ENCODE measurements around the gene GTF2E1. TPM values are rescaled to one million over a fixed set of nuclear protein-coding genes. Genes with fewer than 3 reads are reported as not detected.

GTF2E1 gene
- total and polyA plus RNA-seq, 2 donors (not counting 1 experiment from before 2014, with no cell fraction given), result 6.0 to 24.7 TPM

DNA sequence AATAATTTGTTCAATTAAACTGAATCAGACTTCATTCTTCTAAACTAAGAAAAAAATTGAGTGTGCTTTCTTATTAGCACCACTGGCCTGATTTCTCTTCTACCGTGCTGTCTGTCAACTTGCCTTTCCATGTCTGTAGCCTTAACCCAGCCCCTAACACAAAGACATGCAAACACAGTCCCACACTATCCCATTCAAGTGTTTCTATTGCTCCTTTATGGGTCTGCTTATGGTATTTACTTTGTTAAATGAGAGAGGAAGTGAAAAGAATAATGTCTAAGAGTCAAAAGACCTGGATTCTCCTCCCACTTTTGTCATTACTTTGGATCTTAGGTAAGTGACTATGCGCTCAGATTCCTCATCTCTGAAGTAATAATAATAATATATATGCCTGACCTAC is 55.3 kb downstream of the GTF2E1 start:
- no peaks in the 10 kb centered on the region for H3K4me1 ChIP-seq (ENCODE audit: control insufficient read depth in 2 of 2, insufficient read depth in 2 of 2, low read length in 2 of 2)
- H4K20me1 ChIP-seq (ENCODE audit: control insufficient read depth, insufficient read depth, low read length, poor library complexity, severe bottlenecking), result no peaks in the 10 kb centered on the region
- no peak overlapping the region for H3K4me3 ChIP-seq (ENCODE audit: control extremely low read depth in 1 of 5, extremely low read depth in 1 of 5, insufficient read depth in 1 of 5, low read depth in 2 of 5, low read length in 4 of 5)
- H3K9ac ChIP-seq (ENCODE audit: low read length), result no peak overlapping the region
- ChIA-PET CTCF (interaction anchor here (1.6 kb wide), 1 partner anchor 9 kb away, joined by 4 read pairs; no protein-coding TSS in a partner anchor), POLR2A (no interaction called here)
- DNase-seq (no peak), ATAC-seq (ENCODE audit: low read depth) (no peak)
- Mint-ChIP-seq H3K9me3 (ENCODE audit: insufficient read depth) (no peaks in the 10 kb centered on the region), H3K27me3 (no peaks in the 10 kb centered on the region), H3K4me3 (no peak overlapping the region), H3K4me1 (no peaks in the 10 kb centered on the region), H3K27ac (no peak overlapping the region)
- no peaks in the 10 kb centered on the region for H3K27me3 ChIP-seq (replicated peaks in 1 of 4; ENCODE audit: control extremely low read depth in 1 of 4, control insufficient read depth in 3 of 4, insufficient read depth in 4 of 4, low read length in 3 of 4)
- WGBS (ENCODE audit: insufficient coverage), result 67% methylated on average over 1 of the region's 2 CpGs
- intact Hi-C loops (cut with micrococcal nuclease), result loop anchor here (10.0 kb wide), 1 partner anchor 553 kb away; no protein-coding TSS in a partner anchor
- no peaks in the 10 kb centered on the region for H3K36me3 ChIP-seq (replicated peaks in 1 of 2; ENCODE audit: control extremely low read depth in 1 of 2, control insufficient read depth in 1 of 2, extremely low read depth in 1 of 2, insufficient read depth in 2 of 2, low read length in 1 of 2)
- no peaks in the 10 kb centered on the region for H3K79me2 ChIP-seq (ENCODE audit: control insufficient read depth, insufficient read depth, low read length)
- H2AFZ ChIP-seq (ENCODE audit: insufficient read depth, low read depth, low read length, poor library complexity, severe bottlenecking), result no peak overlapping the region
- H3K9me3 ChIP-seq (ENCODE audit: control extremely low read depth in 1 of 3, control insufficient read depth in 2 of 3, insufficient read depth in 1 of 3, low read length in 2 of 3), result no peaks in the 10 kb centered on the region
- H3K27ac ChIP-seq (ENCODE audit: low read length in 2 of 2), result no peak overlapping the region
- no peak overlapping the region for H3K4me2 ChIP-seq (replicated peaks; ENCODE audit: low read depth, low read length, poor library complexity, severe bottlenecking)
- TF ChIP-seq, protein P1, sequence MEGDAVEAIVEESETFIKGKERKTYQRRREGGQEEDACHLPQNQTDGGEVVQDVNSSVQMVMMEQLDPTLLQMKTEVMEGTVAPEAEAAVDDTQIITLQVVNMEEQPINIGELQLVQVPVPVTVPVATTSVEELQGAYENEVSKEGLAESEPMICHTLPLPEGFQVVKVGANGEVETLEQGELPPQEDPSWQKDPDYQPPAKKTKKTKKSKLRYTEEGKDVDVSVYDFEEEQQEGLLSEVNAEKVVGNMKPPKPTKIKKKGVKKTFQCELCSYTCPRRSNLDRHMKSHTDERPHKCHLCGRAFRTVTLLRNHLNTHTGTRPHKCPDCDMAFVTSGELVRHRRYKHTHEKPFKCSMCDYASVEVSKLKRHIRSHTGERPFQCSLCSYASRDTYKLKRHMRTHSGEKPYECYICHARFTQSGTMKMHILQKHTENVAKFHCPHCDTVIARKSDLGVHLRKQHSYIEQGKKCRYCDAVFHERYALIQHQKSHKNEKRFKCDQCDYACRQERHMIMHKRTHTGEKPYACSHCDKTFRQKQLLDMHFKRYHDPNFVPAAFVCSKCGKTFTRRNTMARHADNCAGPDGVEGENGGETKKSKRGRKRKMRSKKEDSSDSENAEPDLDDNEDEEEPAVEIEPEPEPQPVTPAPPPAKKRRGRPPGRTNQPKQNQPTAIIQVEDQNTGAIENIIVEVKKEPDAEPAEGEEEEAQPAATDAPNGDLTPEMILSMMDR (IDR thresholded peaks at IDR 0.05), result no peak
- no peak for TF ChIP-seq EZH2 (IDR thresholded peaks at IDR 0.05; ENCODE audit: borderline replicate concordance, insufficient read depth, low read depth, low read length, poor library complexity, severe bottlenecking)

DNA sequence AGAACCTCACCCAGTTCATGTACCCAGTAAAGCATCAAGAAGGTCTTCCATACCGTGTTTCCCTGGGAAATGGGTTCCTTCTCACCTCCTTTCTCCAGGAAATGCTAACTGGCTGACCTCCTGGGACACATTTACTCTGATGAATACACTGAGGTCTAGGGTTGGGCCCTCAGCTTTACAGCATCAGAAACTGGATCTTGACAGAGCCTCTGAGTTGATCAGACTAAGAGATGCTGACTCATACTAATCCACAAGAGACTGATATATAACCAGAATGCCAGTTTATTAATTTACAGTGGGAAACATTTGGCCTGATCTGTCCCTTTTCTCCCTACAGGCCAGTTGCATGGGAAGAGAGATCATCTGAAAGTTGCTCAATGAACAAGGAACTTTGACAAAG is 55.8 kb downstream of the GTF2E1 start:
- intact Hi-C loops (cut with micrococcal nuclease), result loop anchor here (10.0 kb wide), 1 partner anchor 554 kb away; no protein-coding TSS in a partner anchor
- ChIA-PET CTCF (interaction anchor here (1.4 to 1.6 kb wide), 2 partner anchors 9 to 237 kb away, joined by 4 read pairs; no protein-coding TSS in a partner anchor), POLR2A (no interaction called here)
- H2AFZ ChIP-seq (ENCODE audit: insufficient read depth, low read depth, low read length, poor library complexity, severe bottlenecking), result no peak overlapping the region
- H3K4me2 ChIP-seq (replicated peaks; ENCODE audit: low read depth, low read length, poor library complexity, severe bottlenecking), result no peak overlapping the region
- TF ChIP-seq EZH2 (IDR thresholded peaks at IDR 0.05; ENCODE audit: borderline replicate concordance, insufficient read depth, low read depth, low read length, poor library complexity, severe bottlenecking), result no peak
- TF ChIP-seq, protein P1 (IDR thresholded peaks at IDR 0.05), result no peak
- no peak overlapping the region for H3K27ac ChIP-seq (ENCODE audit: low read length in 2 of 2)
- H3K9me3 ChIP-seq (ENCODE audit: control extremely low read depth in 1 of 3, control insufficient read depth in 2 of 3, insufficient read depth in 1 of 3, low read length in 2 of 3), result no peaks in the 10 kb centered on the region
- H3K36me3 ChIP-seq (replicated peaks in 1 of 2; ENCODE audit: control extremely low read depth in 1 of 2, control insufficient read depth in 1 of 2, extremely low read depth in 1 of 2, insufficient read depth in 2 of 2, low read length in 1 of 2), result no peaks in the 10 kb centered on the region
- H3K27me3 ChIP-seq (replicated peaks in 1 of 4; ENCODE audit: control extremely low read depth in 1 of 4, control insufficient read depth in 3 of 4, insufficient read depth in 4 of 4, low read length in 3 of 4), result no peaks in the 10 kb centered on the region
- whole genome bisulfite sequencing (ENCODE audit: insufficient coverage), result 71% methylated on average over 1 of the region's 1 CpG
- H3K9ac ChIP-seq (ENCODE audit: low read length), result no peak overlapping the region
- no peaks in the 10 kb centered on the region for H3K27me3 Mint-ChIP-seq
- H3K4me1 ChIP-seq (ENCODE audit: control insufficient read depth in 2 of 2, insufficient read depth in 2 of 2, low read length in 2 of 2), result no peaks in the 10 kb centered on the region
- no peaks in the 10 kb centered on the region for H3K9me3 Mint-ChIP-seq (ENCODE audit: insufficient read depth)
- H3K4me3 Mint-ChIP-seq, result no peak overlapping the region
- H3K27ac Mint-ChIP-seq, result no peak overlapping the region
- DNase-seq (no peak), ATAC-seq (ENCODE audit: low read depth) (no peak)
- H4K20me1 ChIP-seq (ENCODE audit: control insufficient read depth, insufficient read depth, low read length, poor library complexity, severe bottlenecking), result no peaks in the 10 kb centered on the region
- H3K79me2 ChIP-seq (ENCODE audit: control insufficient read depth, insufficient read depth, low read length), result no peaks in the 10 kb centered on the region
- no peaks in the 10 kb centered on the region for H3K4me1 Mint-ChIP-seq
- no peak overlapping the region for H3K4me3 ChIP-seq (ENCODE audit: control extremely low read depth in 1 of 5, extremely low read depth in 1 of 5, insufficient read depth in 1 of 5, low read depth in 2 of 5, low read length in 4 of 5)

All from B cell (primary cell).